GM12865 (cell line): ENCODE results near the gene YPEL5.

Experiments used
- DNase-seq: peaks from one replicate; pipeline ENCODE4 v3.0.0; 2010; ENCODE audit warnings: low read depth
- H3K4me3 ChIP-seq: 2 replicates; pipeline ENCODE4 v1.5.1; 2011; ENCODE audit warnings: mild to moderate bottlenecking, low read depth, low read length, control low read depth
- TF ChIP-seq, protein P1 (sequence below): IDR thresholded peaks from 2 replicates; pipeline ENCODE4 v1.5.1; 2011; ENCODE audit warnings: low read length, control low read depth, low read depth, inconsistent platforms; ENCODE audit not compliant: insufficient read depth; ENCODE audit errors: missing control alignments

Gene YPEL5

DNA sequence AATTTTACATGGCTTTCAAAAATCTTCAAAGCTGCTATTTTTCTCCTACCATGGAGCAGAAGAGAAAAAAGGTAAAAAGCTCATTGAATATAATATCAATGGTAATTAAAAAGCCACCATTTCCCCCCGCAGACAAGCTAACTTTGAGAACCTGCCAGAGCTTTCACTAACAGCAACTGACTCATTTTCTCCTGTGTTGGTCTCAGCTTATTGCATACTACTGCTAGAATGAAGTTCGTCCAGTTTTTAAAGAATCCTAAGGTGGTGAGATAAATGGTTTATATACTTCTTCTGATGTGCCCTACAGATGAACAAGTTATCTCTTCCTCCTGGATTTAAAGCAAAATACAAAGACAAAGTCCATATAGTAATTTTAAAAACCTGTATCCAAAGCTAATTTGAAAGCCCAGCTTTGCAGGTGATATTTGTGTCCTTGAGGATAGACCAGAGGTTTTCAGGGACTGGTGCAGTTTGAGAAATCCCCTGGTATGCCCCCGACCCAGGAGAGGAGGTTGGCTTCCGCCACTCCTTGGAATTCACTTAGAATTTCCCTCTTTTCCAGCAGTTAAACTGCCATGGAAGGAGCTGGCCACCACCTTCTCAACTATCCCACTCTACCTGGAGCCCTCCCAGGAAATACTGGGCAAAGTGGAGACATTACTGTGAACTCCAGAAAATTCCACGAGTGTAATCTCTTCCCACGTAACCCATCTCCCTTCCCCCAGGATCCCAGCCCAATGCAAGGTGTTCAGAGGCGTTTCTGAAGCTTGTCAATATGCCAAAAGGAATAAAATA, 17.5 kb downstream of the YPEL5 start:
- no peak overlapping the region for H3K4me3 ChIP-seq
- DNase-seq, result no peak

GRCh38 chr2:30165050-30165520, 18.3 kb downstream of the YPEL5 start:
- TF ChIP-seq, protein P1, sequence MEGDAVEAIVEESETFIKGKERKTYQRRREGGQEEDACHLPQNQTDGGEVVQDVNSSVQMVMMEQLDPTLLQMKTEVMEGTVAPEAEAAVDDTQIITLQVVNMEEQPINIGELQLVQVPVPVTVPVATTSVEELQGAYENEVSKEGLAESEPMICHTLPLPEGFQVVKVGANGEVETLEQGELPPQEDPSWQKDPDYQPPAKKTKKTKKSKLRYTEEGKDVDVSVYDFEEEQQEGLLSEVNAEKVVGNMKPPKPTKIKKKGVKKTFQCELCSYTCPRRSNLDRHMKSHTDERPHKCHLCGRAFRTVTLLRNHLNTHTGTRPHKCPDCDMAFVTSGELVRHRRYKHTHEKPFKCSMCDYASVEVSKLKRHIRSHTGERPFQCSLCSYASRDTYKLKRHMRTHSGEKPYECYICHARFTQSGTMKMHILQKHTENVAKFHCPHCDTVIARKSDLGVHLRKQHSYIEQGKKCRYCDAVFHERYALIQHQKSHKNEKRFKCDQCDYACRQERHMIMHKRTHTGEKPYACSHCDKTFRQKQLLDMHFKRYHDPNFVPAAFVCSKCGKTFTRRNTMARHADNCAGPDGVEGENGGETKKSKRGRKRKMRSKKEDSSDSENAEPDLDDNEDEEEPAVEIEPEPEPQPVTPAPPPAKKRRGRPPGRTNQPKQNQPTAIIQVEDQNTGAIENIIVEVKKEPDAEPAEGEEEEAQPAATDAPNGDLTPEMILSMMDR, result peak; percentile 69
- peak; percentile 91 for DNase-seq
- no peak overlapping the region for H3K4me3 ChIP-seq

More for the DNA sequence above, 17.5 kb downstream of the YPEL5 start:
- TF ChIP-seq, protein P1, result no peak

- no peak for DNase-seq
- H3K4me3 ChIP-seq, result no peak overlapping the region
- TF ChIP-seq, protein P1, result no peak
Observed at GRCh38 chr2:30165617-30166016, 18.8 kb downstream of the YPEL5 start.

- no peak overlapping the region for H3K4me3 ChIP-seq
Observed at GRCh38 chr2:30172627-30173026, 25.8 kb downstream of the YPEL5 start.

GRCh38 chr2:30177440-30177839, 30.6 kb downstream of the YPEL5 start:
- DNase-seq, result no peak
- TF ChIP-seq, protein P1, result no peak

More at GRCh38 chr2:30172627-30173026, 25.8 kb downstream of the YPEL5 start:
- TF ChIP-seq, protein P1, result no peak
- DNase-seq, result no peak

GRCh38 chr2:30177956-30178355, 31.1 kb downstream of the YPEL5 start:
- DNase-seq, result no peak
- H3K4me3 ChIP-seq, result no peak overlapping the region
- TF ChIP-seq, protein P1, result no peak

More at GRCh38 chr2:30177440-30177839, 30.6 kb downstream of the YPEL5 start:
- no peak overlapping the region for H3K4me3 ChIP-seq
